OCI-LY7 (cell line): ENCODE measurements around the gene ANKRD44.

ENCODE experiments used
- EZH2phosphoT487 ChIP-seq: fragments of 200-600 bp; sonication (generic); IDR thresholded peaks from 2 replicates; pipeline ENCODE4 v1.6.1; 2018; ENCODE audit warnings: low read depth, borderline replicate concordance, mild to moderate bottlenecking, mixed run types, antibody characterized with exemption, low read length, moderate library complexity, mixed read lengths
- TF ChIP-seq, protein P1 (sequence below): fragments of 200-600 bp; sonication (generic); conservative IDR thresholded peaks from 2 replicates; pipeline ENCODE4 v1.5.1; 2014; ENCODE audit warnings: mild to moderate bottlenecking, antibody characterized with exemption, low read length, moderate library complexity, mixed read lengths

DNA sequence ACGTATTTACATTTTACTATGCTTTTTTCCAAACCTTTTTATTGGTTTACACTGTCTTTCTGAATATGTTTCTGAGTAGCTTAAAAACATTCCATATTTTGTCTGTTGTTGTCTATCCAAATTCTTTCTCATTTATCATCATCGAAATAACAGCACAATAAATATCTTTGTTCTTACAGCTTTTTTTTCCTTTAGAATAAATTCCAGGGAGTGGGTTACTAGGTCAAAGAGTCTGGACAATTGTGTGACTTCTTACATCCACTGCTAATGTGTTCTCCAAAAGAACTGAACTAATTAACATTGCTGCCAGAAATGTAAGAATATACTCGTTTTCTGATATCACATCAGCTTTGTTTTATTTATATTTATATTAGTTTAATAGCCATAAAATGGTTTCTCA is 59.4 kb downstream of the ANKRD44 start:
- TF ChIP-seq EZH2phosphoT487: no peak
- TF ChIP-seq, protein P1, sequence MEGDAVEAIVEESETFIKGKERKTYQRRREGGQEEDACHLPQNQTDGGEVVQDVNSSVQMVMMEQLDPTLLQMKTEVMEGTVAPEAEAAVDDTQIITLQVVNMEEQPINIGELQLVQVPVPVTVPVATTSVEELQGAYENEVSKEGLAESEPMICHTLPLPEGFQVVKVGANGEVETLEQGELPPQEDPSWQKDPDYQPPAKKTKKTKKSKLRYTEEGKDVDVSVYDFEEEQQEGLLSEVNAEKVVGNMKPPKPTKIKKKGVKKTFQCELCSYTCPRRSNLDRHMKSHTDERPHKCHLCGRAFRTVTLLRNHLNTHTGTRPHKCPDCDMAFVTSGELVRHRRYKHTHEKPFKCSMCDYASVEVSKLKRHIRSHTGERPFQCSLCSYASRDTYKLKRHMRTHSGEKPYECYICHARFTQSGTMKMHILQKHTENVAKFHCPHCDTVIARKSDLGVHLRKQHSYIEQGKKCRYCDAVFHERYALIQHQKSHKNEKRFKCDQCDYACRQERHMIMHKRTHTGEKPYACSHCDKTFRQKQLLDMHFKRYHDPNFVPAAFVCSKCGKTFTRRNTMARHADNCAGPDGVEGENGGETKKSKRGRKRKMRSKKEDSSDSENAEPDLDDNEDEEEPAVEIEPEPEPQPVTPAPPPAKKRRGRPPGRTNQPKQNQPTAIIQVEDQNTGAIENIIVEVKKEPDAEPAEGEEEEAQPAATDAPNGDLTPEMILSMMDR: no peak
